Measurements from ENCODE around the gene CLIC1.

GRCh38 chr6:31733734-31734133 lies 2.6 kb downstream of the CLIC1 start:
- TF ChIP-seq NPAS2 (CRISPR knock-in tag; IDR thresholded peaks at IDR 0.05; ENCODE audit: borderline replicate concordance) (no peak), BHLHE40 (IDR thresholded peaks at IDR 0.05; ENCODE audit: low read depth, low read length) (no peak), CTCF (IDR thresholded peaks at IDR 0.05) (no peak), POLR2AphosphoS2 (conservative IDR thresholded peaks at IDR 0.05; ENCODE audit: low read length) (no peak)

All from A549 (cell line).